H1 (cell line): ENCODE data around the gene HDAC6. TPM values are rescaled to one million over a fixed set of nuclear protein-coding genes. Genes with fewer than 3 reads are reported as not detected.

Experiments
- CTCF ChIA-PET: fragments of 300-600 bp; sonication (Branson Sonifier 250); formaldehyde crosslinking; loops from one replicate; lab custom pipeline; 2021; ENCODE audit not compliant: partially characterized antibody; lab: Charles Lee
- POLR2A ChIA-PET: fragments of 300-600 bp; sonication (Branson Sonifier 250); formaldehyde crosslinking; loops from one replicate; lab custom pipeline; 2021; ENCODE audit warnings: inconsistent platforms; ENCODE audit not compliant: partially characterized antibody; lab: Charles Lee
- DNase-seq, 2 experiments: peaks; one replicate each; pipeline versions ENCODE4 v3.0.0 to v3.0.0-alpha.2; 2010 to 2022; ENCODE audit warnings: low spot score in 2 of 2, low read depth in 1 of 2, mixed read lengths in 1 of 2
- FAIRE-seq: peaks from 2 replicates; lab custom pipeline; 2011; peaks lifted over from hg19 to GRCh38; lab: Jason Lieb, UNC
- H2AFZ ChIP-seq: 2 replicates; pipeline ENCODE4 v1.8.1; 2012; ENCODE audit warnings: low read length, inconsistent platforms
- H2AK5ac ChIP-seq: 2 replicates; pipeline ENCODE4 v1.6.1; 2013; ENCODE audit warnings: low read depth, low read length
- H2BK120ac ChIP-seq: replicated peaks from 2 replicates; pipeline ENCODE3; 2013; ENCODE audit warnings: low read depth, low read length, inconsistent platforms
- H2BK12ac ChIP-seq: 2 replicates; pipeline ENCODE4 v1.6.1; 2013; ENCODE audit warnings: low read depth, low read length
- H2BK15ac ChIP-seq: 2 replicates; pipeline ENCODE4 v1.6.1; 2013; ENCODE audit warnings: low read length
- H2BK20ac ChIP-seq: 2 replicates; pipeline ENCODE4 v1.6.1; 2013; ENCODE audit warnings: low read length
- H2BK5ac ChIP-seq: 2 replicates; pipeline ENCODE4 v1.6.1; 2013; ENCODE audit warnings: low read depth, low read length
- H3K14ac ChIP-seq: 2 replicates; pipeline ENCODE4 v1.6.1; 2013; ENCODE audit warnings: inconsistent platforms; ENCODE audit not compliant: insufficient read length
- H3K18ac ChIP-seq: 2 replicates; pipeline ENCODE4 v1.6.1; 2013; ENCODE audit warnings: low read length; ENCODE audit errors: extremely low read depth
- H3K23ac ChIP-seq: 2 replicates; pipeline ENCODE4 v1.6.1; 2013; ENCODE audit warnings: inconsistent platforms; ENCODE audit not compliant: insufficient read length
- H3K23me2 ChIP-seq: 2 replicates; pipeline ENCODE4 v1.6.1; 2013; ENCODE audit warnings: low read depth, low read length
- H3K27ac ChIP-seq: 2 replicates; pipeline ENCODE4 v1.6.1; 2011; ENCODE audit warnings: low read depth, low read length, inconsistent platforms
- H3K27me3 ChIP-seq, 4 experiments: replicated peaks in 1 of 4; 1 replicate in 1 of 4; 2 replicates in 3 of 4; pipeline versions ENCODE4 v1.6.1 to v1.8.1; 2011 to 2013; ENCODE audit warnings: low read length in 3 of 4, mild to moderate bottlenecking in 3 of 4, inconsistent platforms in 2 of 4, mixed read lengths in 2 of 4, moderate library complexity in 1 of 4; ENCODE audit not compliant: control insufficient read depth in 3 of 4, insufficient read depth in 3 of 4; ENCODE audit errors: extremely low read depth in 1 of 4
- H3K36me3 ChIP-seq, 4 experiments: 2 replicates each; pipeline versions ENCODE4 v1.6.1 to v1.8.1; 2011 to 2013; ENCODE audit warnings: mild to moderate bottlenecking in 4 of 4, low read length in 3 of 4, moderate library complexity in 2 of 4, control low read depth in 1 of 4, inconsistent platforms in 1 of 4; ENCODE audit not compliant: insufficient read depth in 4 of 4, control insufficient read depth in 2 of 4
- H3K4ac ChIP-seq: replicated peaks from 2 replicates; pipeline ENCODE3; 2013; ENCODE audit warnings: low read length, low read depth, mixed read lengths, inconsistent platforms; ENCODE audit not compliant: insufficient read length
- H3K4me1 ChIP-seq, 4 experiments: replicated peaks in 1 of 4; 1 replicate in 1 of 4; 2 replicates in 3 of 4; pipeline versions ENCODE4 v1.6.1 to v1.8.1; 2011 to 2013; ENCODE audit warnings: low read length in 3 of 4, inconsistent platforms in 2 of 4, mixed read lengths in 1 of 4; ENCODE audit not compliant: insufficient read depth in 4 of 4, control insufficient read depth in 3 of 4
- H3K4me2 ChIP-seq, 2 experiments: 2 replicates each; pipeline versions ENCODE4 v1.6.1 to v1.8.1; 2011 to 2013; ENCODE audit warnings: low read depth in 2 of 2, low read length in 2 of 2, control low read depth in 1 of 2, inconsistent platforms in 1 of 2, mild to moderate bottlenecking in 1 of 2; ENCODE audit not compliant: insufficient read depth in 1 of 2
- H3K4me3 ChIP-seq, 4 experiments: fragments of 200-600, 300-600 bp in 1 of 4; sonication (generic), shearing (Covaris generic), sonication (Bioruptor Twin) in 1 of 4; 2 replicates each; pipeline versions ENCODE4 v1.5.1 to v1.8.1; 2011 to 2016; ENCODE audit warnings: low read length in 4 of 4, low read depth in 3 of 4, control low read depth in 2 of 4, inconsistent platforms in 2 of 4, mild to moderate bottlenecking in 2 of 4, mixed read lengths in 1 of 4, moderate library complexity in 1 of 4; ENCODE audit not compliant: insufficient read depth in 2 of 4; ENCODE audit errors: extremely low read depth in 1 of 4
- H3K56ac ChIP-seq: replicated peaks from 2 replicates; pipeline ENCODE3; 2013; ENCODE audit warnings: low read depth, mild to moderate bottlenecking, mixed read lengths, low read length, inconsistent platforms; ENCODE audit not compliant: insufficient read length
- H3K79me1 ChIP-seq: 2 replicates; pipeline ENCODE4 v1.6.1; 2013; ENCODE audit warnings: low read depth, low read length, control low read depth
- H3K79me2 ChIP-seq, 2 experiments: 2 replicates each; pipeline versions ENCODE4 v1.6.1 to v1.8.1; 2012 to 2013; ENCODE audit warnings: low read length in 2 of 2, mild to moderate bottlenecking in 2 of 2, inconsistent platforms in 1 of 2; ENCODE audit not compliant: insufficient read depth in 2 of 2, control insufficient read depth in 1 of 2
- H3K9ac ChIP-seq, 4 experiments: replicated peaks in 1 of 4; 1 replicate in 1 of 4; 2 replicates in 3 of 4; pipeline versions ENCODE4 v1.6.1 to v1.8.1; 2011 to 2013; ENCODE audit warnings: low read depth in 3 of 4, low read length in 3 of 4, control low read depth in 2 of 4, mild to moderate bottlenecking in 2 of 4, moderate library complexity in 2 of 4, inconsistent platforms in 1 of 4; ENCODE audit errors: extremely low read depth in 1 of 4
- H3K9me3 ChIP-seq, 2 experiments: 2 replicates each; pipeline versions ENCODE4 v1.6.1 to v1.8.1; 2012 to 2013; ENCODE audit warnings: mild to moderate bottlenecking in 2 of 2, moderate library complexity in 2 of 2, control low read depth in 1 of 2, inconsistent platforms in 1 of 2, low read depth in 1 of 2, low read length in 1 of 2, mixed read lengths in 1 of 2; ENCODE audit not compliant: insufficient read depth in 2 of 2
- H4K20me1 ChIP-seq, 2 experiments: replicated peaks in 1 of 2; 2 replicates each; pipeline versions ENCODE3 to v1.8.1; 2011 to 2013; ENCODE audit warnings: inconsistent platforms in 2 of 2, low read length in 2 of 2, mild to moderate bottlenecking in 1 of 2; ENCODE audit not compliant: insufficient read depth in 2 of 2, control insufficient read depth in 1 of 2
- H4K5ac ChIP-seq: 2 replicates; pipeline ENCODE4 v1.6.1; 2013; ENCODE audit warnings: low read length, low read depth, mixed read lengths, inconsistent platforms; ENCODE audit not compliant: insufficient read length
- H4K8ac ChIP-seq: 2 replicates; pipeline ENCODE4 v1.8.0; 2013; ENCODE audit warnings: mild to moderate bottlenecking, moderate library complexity, low read length, inconsistent platforms; ENCODE audit not compliant: insufficient read depth; ENCODE audit errors: extremely low read depth
- H4K91ac ChIP-seq: replicated peaks from 2 replicates; pipeline ENCODE3; 2013; ENCODE audit warnings: low read length, mixed read lengths, inconsistent platforms; ENCODE audit not compliant: insufficient read length
- MAFK ChIP-seq: IDR thresholded peaks from 2 replicates; pipeline ENCODE4 v1.6.1; 2012; ENCODE audit warnings: low read depth, mild to moderate bottlenecking, improper control_type of control experiment, low read length
- SP1 ChIP-seq: IDR thresholded peaks from 2 replicates; pipeline ENCODE4 v1.6.1; 2011; ENCODE audit warnings: low read depth, low read length
- WGBS, 2 experiments: shearing (Covaris generic) in 1 of 2; methylation state at CpG; one replicate each; pipeline versions ENCODE4 v1.1.6 to v1.1.7; 2013 to 2015; ENCODE audit warnings: low lambda C conversion rate in 2 of 2, mixed read lengths in 2 of 2, inconsistent platforms in 1 of 2, low coverage in 1 of 2, missing lambda C conversion rate in 1 of 2; ENCODE audit not compliant: insufficient replicate concordance in 2 of 2, insufficient coverage in 1 of 2, insufficient read length in 1 of 2; ENCODE audit errors: extremely low coverage in 1 of 2, missing lambda C conversion rate in 1 of 2; 5-methylcytosine and 5-hydroxymethylcytosine counted together
- polyA plus RNA-seq, 7 experiments: library from polyadenylated mRNA; depleted of rRNA in 3 of 7; stranded (reverse) in 5 of 7; unstranded in 2 of 7; fragments of >200 nt in 5 of 7; fragments of 200-250 nt in 2 of 7; gene quantifications; 1 replicate in 5 of 7; 2 replicates in 1 of 7; 4 replicates in 1 of 7; pipeline versions ENCODE4 v1.2.1 to v1.2.3, GENCODE V29; 2011 to 2013; ENCODE audit warnings: missing spikeins in 2 of 7, mixed read lengths in 2 of 7
- total RNA-seq: library from RNA; stranded (reverse); fragmentation: NEBNext Ultra II Directional; extraction: Animal tissue kit (Norgen Biotek cat#: 25700); gene quantifications from 2 replicates; pipeline ENCODE4 v1.2.1, GENCODE V29; 2021

The HDAC6 gene
- total and polyA plus RNA-seq, 2 of the 8 experiments (the other 6 are each of a cell fraction or from before 2014, with no cell fraction given), result 34.0 to 51.8 TPM

DNA sequence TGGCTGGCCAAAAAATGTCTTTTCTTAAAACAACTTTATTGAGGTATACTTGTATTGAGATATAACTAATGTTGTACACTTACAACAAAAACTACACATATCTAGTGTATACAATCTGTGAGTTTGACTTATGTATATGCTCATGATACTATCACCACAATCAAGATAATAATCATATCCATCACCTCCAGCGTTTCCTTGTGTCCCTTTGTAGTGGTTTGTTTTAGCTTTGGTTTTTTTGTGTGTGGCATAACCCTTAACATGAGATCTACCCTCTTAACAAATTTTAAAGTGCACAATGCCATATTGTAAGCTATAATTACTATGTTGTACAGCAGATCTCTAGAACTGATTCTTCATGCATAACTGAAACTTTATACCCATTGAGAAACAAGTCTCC lies 47.0 kb downstream of the HDAC6 start:
- no peaks in the 10 kb centered on the region for H3K27me3 ChIP-seq
- CTCF ChIA-PET, result no interaction called here
- no peak overlapping the region for H3K27ac ChIP-seq
- POLR2A ChIA-PET, result interaction anchor here (0.8 to 1.2 kb wide), 2 partner anchors 39 to 173 kb away, joined by 3 read pairs; no protein-coding TSS in a partner anchor
- no peak overlapping the region for H3K23ac ChIP-seq
- H3K14ac ChIP-seq, result no peak overlapping the region
- no peak overlapping the region for H3K18ac ChIP-seq
- FAIRE-seq, result no peak
- H3K4me2 ChIP-seq, result no peak overlapping the region
- H3K4me1 ChIP-seq, result no peaks in the 10 kb centered on the region
- no peak overlapping the region for H4K8ac ChIP-seq
- H2BK15ac ChIP-seq, result no peak overlapping the region
- H3K9me3 ChIP-seq, result no peaks in the 10 kb centered on the region
- H2BK120ac ChIP-seq, result no peak overlapping the region
- H3K79me1 ChIP-seq, result no peaks in the 10 kb centered on the region
- TF ChIP-seq SP1, result no peak
- TF ChIP-seq MAFK, result no peak
- no peak overlapping the region for H2AK5ac ChIP-seq
- no peak overlapping the region for H4K91ac ChIP-seq
- DNase-seq, result no peak
- no peak overlapping the region for H3K9ac ChIP-seq
- no peak overlapping the region for H2BK20ac ChIP-seq
- H4K20me1 ChIP-seq, result no peaks in the 10 kb centered on the region
- no peak overlapping the region for H3K4me3 ChIP-seq
- 88% methylated on average over 1 of the region's 1 CpG; no CpG with 5 or more reads in 1 of the 2 experiments for WGBS, 2 experiments
- H3K4ac ChIP-seq, result no peak overlapping the region
- H3K36me3 ChIP-seq, result no peaks in the 10 kb centered on the region
- no peaks in the 10 kb centered on the region for H3K23me2 ChIP-seq
- no peak overlapping the region for H2BK12ac ChIP-seq
- no peak overlapping the region for H4K5ac ChIP-seq
- H3K79me2 ChIP-seq, result no peaks in the 10 kb centered on the region
- H2BK5ac ChIP-seq, result no peak overlapping the region
- H2AFZ ChIP-seq, result no peak overlapping the region
- no peak overlapping the region for H3K56ac ChIP-seq
